ENCODE data around the gene CDC42EP4.

The CDC42EP4 gene

GRCh38 chr17:73293480-73293911, 18.3 kb downstream of the CDC42EP4 start:
- no peak for DNase-seq

- no peak for DNase-seq
These were observed 18.8 kb downstream of the CDC42EP4 start for GRCh38 chr17:73293031-73293430.

- no peak for DNase-seq
These were observed 19.7 kb downstream of the CDC42EP4 start for GRCh38 chr17:73292031-73292531.

GRCh38 chr17:73291260-73291801, 20.5 kb downstream of the CDC42EP4 start:
- no peak for DNase-seq

GRCh38 chr17:73290399-73291259, 21.2 kb downstream of the CDC42EP4 start:
- DNase-seq, result no peak

GRCh38 chr17:73289549-73290254, 22.1 kb downstream of the CDC42EP4 start:
- DNase-seq, result no peak

GRCh38 chr17:73288534-73289302, 23.1 kb downstream of the CDC42EP4 start:
- no peak for DNase-seq

- DNase-seq, result no peak
These were observed 24.9 kb downstream of the CDC42EP4 start for GRCh38 chr17:73286863-73287296.

GRCh38 chr17:73285916-73286862, 25.6 kb downstream of the CDC42EP4 start:
- DNase-seq, result no peak

GRCh38 chr17:73285603-73285908, 26.2 kb downstream of the CDC42EP4 start:
- no peak for DNase-seq

GRCh38 chr17:73284906-73285602, 26.7 kb downstream of the CDC42EP4 start:
- DNase-seq, result no peak

- DNase-seq, result no peak
These were observed 27.4 kb downstream of the CDC42EP4 start for GRCh38 chr17:73284354-73284753.

- DNase-seq, result no peak
These were observed 27.9 kb downstream of the CDC42EP4 start for GRCh38 chr17:73283841-73284282.

- DNase-seq, result no peak
These were observed 28.6 kb downstream of the CDC42EP4 start for GRCh38 chr17:73283250-73283649.

GRCh38 chr17:73282629-73283028, 29.2 kb downstream of the CDC42EP4 start:
- no peak for DNase-seq

GRCh38 chr17:73281928-73282327, 29.9 kb downstream of the CDC42EP4 start:
- no peak for DNase-seq

GRCh38 chr17:73280191-73280590, 31.6 kb downstream of the CDC42EP4 start:
- no peak for DNase-seq

GRCh38 chr17:73279704-73280103, 32.1 kb downstream of the CDC42EP4 start:
- DNase-seq, result no peak

- no peak for DNase-seq
These were observed 33.0 kb downstream of the CDC42EP4 start for GRCh38 chr17:73278465-73279453.

GRCh38 chr17:73278049-73278464, 33.7 kb downstream of the CDC42EP4 start:
- DNase-seq, result no peak
